GM18909 (cell line): ENCODE measurements around the gene PNPLA1.

ENCODE experiments used
- ATAC-seq: cut with Tn5 transposase; IDR thresholded peaks from one replicate; pipeline ENCODE4 v1.9.1; 2021; ENCODE audit warnings: mild to moderate bottlenecking; ENCODE audit not compliant: unreplicated experiment, poor library complexity

PNPLA1 gene

DNA sequence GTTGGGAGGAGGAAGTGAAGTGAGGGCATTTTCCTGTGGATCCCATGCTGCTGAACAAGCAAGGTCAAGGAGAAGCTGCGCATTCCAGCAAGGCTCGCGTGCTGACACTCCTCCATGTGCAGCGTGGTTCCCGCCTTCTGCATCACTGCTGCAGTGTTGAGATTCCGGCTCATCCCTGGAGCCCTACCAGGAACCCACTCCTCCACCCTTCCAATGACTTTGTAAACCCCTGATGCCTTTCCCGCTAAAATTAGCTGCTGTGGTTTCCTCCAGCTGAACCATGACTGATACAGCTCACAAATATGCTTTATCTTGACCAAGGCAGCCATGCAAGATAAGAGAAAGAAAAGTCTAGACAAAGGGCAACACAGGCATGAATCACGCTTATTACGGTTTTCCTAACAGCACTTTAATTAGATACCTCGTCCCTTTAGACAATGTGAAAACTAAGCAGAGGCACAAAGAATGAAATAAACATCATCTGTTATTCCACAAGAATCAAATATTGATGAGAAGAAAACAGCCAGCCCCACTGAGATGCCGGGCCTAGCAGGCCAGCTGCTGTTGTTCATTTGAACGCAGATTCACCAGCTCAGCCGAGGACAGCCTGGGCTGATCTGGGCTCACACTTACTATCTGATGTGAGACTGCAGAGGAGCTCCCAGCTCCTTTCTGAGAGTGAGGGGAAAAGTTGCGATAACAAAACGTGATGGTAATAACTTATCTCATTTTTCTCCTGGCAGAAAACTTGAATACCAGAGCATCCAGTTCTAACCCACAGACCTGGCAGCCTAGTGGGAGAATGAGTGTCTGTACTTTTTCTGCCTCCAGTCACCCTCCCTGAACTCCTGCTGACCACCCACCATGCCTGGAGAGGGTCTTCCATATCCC, 81.1 kb downstream of the PNPLA1 start:
- ATAC-seq: no peak

DNA sequence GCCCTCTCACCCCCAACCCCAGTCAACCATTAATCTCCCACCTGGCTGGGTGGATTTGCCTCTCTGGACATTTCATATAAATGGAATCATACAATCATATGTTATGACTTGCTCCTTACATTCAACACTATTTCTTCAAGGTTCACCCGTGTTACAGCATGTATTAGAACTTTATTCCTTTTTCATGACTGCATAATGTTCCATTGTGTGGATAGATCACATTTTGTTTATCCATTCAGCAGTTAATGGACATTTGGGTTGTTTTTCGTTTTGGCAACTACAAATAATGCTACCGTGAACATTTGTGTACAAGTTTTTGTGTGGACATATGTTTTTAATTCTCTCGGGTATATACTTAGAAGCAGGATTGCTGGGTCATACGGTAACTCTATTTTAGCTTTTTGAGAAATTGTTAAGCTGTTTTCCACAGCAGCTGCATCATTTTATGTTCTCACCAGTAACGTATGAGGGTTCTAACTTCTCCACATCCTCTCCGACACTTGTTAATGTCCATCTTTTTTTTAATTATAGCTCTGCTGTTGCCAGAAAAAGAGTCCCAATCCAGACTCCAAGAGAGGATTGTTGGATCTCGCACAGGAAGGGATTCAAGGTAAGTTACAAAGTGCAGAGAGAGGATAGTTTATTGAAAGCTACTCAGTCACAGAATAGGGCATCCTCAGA, 82.8 kb downstream of the PNPLA1 start:
- no peak for ATAC-seq

DNA sequence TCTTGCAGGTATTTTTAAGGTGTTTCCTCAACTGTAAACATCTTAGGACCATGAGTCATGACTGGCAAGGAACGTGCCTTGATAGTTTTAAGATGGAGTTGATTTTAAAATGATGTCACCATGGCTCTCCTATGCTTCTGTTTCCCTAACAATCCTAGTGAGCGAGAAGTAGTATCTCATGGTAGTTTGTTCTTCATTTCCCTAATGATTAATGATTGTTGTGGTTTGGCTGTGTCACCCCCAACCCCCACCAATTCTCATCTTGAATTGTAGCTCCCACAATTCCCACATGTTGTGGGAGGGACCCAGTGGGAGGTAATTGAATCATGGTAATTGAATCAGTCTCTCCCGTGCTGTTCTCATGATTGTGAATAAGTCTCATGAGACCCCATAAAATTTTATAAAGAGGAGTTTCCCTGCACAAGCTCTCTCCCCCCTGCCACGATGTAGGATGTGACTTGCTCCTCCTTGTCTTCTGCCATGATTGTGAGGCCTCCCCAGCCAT, 83.6 kb downstream of the PNPLA1 start:
- ATAC-seq: no peak

DNA sequence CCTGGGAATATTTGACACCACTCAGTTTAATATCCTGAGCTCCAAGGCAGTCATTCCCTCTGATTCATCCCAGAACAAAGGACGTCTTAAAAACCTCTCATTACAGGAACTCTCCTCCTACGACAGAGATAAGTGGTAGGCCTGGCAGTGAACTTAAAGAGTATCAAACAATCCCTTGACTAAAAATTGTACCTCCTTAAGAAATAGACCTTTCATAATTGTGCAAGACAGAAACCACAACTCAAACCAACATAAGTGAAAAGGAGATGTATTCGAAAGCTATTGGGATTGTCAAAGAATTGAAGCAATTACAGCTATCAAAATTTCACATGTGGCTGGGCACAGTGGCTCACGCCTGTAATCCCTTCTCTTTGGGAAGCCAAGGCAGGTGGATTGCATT, 86.0 kb downstream of the PNPLA1 start:
- no peak for ATAC-seq

DNA sequence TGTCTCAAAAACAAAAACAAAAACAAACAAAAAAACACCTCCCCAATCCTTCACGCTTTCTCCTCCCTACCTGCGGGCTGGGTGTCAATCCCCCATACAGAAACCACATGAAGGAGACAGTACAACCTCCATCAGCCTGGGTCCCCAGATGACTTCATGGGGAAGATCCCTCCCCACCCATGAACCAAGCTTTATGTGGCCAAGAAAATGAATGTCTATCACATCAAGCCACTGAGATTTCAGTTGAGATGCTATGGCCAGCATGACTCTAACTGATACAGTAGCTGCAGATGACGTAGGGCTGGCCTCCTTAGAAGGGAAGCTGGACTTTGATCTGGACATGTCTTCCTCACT, 88.0 kb downstream of the PNPLA1 start:
- no peak for ATAC-seq
